Measurements from ENCODE around the gene PPP2R5C.

- no peak for TF ChIP-seq CTCF (IDR thresholded peaks at IDR 0.05)
- no peak for TF ChIP-seq EP300 (IDR thresholded peaks at IDR 0.05; ENCODE audit: low read depth)
Measured at GRCh38 chr14:101889366-101889765, 127.9 kb downstream of the PPP2R5C start.

All from transverse colon (tissue), 3 donors.